Measurements from ENCODE around the gene ETS1. TPM values are rescaled to one million over a fixed set of nuclear protein-coding genes. Genes with fewer than 3 reads are reported as not detected.
A peak's percentile ranks its signal among the peaks of the same experiment; 100 is the strongest.

The ETS1 gene
- total RNA-seq, 1 experiment from 2014 or later = 3.8 TPM

- no peak for DNase-seq (ENCODE audit: low spot score)
Measured at GRCh38 chr11:128482512-128483191, 104.7 kb downstream of the ETS1 start.

GRCh38 chr11:128482092-128482491 is 105.3 kb downstream of the ETS1 start:
- no peak for DNase-seq (ENCODE audit: low spot score)

DNA sequence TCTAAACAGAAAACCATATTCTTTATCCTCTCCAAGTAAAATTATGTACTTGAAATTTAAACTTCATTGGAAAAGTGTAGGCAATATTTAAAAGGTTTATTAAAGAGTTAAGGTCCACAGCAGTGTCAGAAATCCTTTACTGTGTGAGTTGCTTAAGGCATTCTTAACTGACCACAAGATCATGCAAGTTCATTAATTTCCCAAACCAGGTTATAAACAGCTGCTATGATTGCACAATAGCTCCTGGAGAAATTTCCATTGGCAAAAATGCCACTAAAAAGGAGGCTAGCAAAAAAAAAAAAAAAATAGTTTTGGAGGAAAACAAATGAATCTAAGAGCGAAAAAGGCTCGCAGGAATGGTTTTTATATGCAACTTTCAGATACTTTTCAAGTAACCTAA is 106.2 kb downstream of the ETS1 start:
- DNase-seq (ENCODE audit: low spot score) = no peak

DNA sequence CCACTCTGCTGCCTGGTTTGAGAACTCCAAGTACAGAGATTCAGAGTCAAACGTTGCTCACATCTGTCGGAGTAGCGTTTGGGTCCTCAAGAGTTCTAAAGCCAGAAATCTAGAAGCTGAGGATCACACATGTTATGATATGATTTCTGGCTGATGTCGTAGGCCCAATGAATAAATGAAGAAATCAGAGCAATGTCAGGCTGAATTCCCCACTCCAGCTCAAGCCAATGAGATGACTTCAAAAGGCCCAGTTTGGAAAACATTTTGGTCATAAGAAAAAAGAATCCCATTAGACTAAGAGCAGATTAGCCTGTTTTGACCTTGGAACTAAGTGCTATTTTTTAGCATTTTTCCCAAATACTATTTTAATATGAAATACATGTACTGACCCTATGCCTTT is 106.7 kb downstream of the ETS1 start:
- DNase-seq (ENCODE audit: low spot score) = no peak

GRCh38 chr11:128480066-128480465 is 107.3 kb downstream of the ETS1 start:
- no peak for DNase-seq (ENCODE audit: low spot score)

- no peak for DNase-seq (ENCODE audit: low spot score)
Measured at GRCh38 chr11:128479144-128479543, 108.2 kb downstream of the ETS1 start.

DNA sequence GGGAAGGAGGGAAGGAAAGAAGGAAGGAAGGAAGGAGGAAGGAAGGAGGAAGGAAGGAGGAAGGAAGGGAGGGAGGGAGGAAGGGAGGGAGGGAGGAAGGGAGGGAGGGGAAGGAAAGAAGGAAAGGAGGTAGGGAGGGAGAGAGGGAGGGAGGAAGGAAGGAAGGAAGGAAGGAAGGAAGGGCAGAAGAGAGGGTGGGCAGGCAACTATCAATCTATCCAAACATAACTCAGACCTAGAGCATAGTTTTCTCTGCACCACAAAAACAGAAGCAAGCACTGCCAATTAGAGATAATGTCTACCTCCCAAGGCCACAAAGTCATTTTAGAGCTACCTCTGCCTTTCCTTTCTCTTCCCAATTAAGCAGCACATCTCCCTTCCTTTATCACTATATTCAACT is 109.1 kb downstream of the ETS1 start:
- no peak for DNase-seq (ENCODE audit: low spot score)

GRCh38 chr11:128477811-128478210 is 109.5 kb downstream of the ETS1 start:
- no peak for DNase-seq (ENCODE audit: low spot score)

GRCh38 chr11:128477278-128477677 is 110.1 kb downstream of the ETS1 start:
- no peak for DNase-seq (ENCODE audit: low spot score)

DNA sequence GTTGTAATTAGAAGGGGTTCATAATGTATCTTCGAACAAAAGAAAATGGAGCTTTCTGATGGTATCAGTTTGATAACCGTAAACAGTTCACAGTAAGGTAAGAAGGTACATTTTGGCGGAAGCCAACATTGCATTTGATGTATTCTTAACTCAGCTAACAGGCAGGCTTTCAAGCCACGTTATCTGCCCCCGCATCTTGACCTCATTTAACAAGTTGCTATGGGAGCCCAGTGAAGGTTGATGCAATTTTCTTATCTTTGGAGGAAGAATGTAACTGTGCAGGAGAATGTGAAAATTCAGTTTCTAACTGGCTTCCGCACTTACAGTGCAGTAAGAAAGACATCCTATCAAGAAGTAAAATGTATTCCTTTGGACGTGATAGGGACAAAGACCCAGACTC is 110.6 kb downstream of the ETS1 start:
- DNase-seq (ENCODE audit: low spot score) = no peak

DNA sequence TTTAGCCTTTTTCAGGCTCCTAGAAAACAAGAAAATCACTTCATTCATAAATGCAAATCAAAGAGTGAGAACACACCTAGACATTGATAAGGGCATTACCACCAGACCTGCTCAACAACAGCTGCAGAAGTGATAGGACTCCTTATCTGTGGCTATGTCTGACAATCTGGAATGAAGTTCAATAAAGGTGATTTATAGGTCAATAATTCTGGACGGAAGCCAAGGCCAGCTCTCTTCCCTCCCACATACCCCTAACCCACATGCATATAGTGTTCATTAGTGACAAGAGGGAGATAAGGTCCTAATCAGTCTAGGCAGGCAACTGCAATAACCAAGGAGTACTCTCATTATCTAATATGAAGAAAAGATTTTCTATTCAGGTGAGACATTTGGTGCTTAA is 111.3 kb downstream of the ETS1 start:
- peak; percentile 33 for DNase-seq (ENCODE audit: low spot score)

- DNase-seq (ENCODE audit: low spot score) = peak; percentile 21
Measured at GRCh38 chr11:128474036-128474874, 113.1 kb downstream of the ETS1 start.

DNA sequence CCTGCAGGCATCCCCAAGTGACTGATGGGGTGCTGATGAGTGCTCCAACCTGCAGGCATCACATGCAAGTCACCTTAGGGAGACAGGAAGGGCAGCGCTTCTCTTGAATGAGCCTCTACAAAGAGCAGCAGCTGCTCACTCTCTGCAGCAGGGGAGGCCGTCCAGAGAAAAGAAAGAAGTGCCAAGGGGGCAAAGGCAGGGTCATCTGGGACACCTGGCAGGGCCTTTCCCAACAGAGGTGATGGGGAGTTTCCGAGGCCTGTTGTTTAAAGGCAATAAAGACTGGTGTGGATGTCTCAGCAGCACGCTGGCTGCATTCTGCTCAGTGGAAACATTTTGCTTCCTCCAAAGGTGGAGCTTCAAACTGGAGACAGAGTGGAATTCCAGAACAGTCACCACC is 113.7 kb downstream of the ETS1 start:
- peak; percentile 85 for DNase-seq (ENCODE audit: low spot score)

DNA sequence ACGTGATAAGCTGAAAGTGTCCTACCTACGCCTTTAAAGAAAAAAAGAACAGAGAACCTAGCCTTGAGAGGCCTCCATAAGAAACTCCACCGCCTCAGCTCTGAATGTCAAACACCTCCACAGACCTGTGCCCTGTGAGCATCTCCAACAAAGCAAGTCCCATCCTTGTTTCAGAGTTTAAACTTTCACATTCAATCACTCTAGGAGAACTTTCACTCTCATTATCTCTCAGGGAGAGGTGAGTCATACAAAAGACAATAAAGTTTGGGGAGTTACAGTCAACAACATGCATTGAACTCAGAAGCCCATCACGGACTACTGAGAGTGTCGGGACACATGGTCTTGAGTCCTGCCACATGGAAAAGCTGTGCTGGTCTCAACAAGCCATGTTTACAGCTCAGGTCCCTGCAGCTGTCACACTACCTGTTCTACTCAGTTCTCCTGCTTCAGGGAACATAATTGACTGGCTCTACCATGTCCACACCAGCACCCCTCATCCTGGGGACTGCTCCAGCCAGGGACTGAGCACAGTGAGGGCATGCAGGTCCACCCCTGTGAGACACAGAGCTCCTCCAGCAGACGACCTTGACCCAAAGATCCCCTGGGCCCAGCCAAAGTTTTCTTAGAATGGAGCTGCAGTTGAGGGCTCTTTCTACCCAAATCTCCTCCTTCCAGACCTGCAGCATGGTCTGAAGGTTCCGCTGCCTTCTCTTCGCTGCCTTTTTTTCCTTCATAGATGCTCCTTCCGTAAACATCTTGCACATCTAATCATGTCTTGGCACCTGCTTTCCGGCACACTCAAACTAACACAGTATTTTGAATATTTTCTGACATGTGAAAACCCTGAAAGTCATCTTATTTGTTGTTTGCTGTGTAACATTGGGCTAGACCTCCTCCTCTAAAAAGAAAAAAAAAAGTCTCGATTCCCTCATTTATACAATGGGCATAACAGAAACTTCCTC is 114.9 kb downstream of the ETS1 start:
- DNase-seq (ENCODE audit: low spot score) = peak; percentile 73

DNA sequence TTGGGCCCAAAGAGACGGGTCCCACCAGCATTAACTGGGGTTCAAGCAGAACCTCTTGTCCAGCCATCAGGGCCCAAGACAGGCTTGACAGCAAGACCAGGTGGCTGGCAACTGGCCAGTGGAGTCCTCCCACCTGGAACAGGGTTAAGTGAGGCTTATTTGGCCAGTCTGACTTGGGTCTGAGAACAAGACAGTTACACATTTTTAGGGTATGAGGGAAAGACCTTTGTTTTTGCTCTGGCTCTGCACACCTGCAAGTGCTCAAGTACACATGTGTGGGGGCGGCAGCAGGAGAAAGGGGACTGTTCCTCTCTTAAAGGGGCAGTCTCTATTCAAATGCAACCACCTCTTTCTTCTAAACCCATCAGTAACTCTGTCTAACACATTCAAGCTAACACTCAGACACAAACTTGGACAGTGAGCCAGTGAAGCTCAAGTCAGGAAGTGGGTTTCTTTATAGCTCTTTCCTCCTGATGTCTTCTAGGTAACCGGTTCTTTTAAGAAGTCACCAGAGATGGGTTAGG is 116.2 kb downstream of the ETS1 start:
- no peak for DNase-seq (ENCODE audit: low spot score)

DNA sequence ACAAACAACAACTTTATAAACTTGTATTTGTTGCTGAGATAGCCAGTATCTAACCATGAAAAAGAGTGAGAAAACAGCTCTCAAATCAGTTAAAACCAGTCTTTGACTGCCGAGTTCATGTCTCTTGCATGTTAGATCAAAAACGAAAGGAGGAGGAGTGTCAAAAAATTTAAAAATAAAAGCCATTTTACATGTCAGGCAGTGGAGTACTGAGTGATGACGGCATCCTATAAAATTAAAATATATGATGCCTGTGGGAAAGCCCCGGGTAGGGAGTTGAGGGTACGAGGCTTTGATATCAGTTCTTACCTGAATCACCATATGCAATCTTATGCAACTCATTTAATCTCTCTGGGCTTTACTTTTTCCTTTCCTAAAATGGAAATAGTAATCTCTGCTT is 117.3 kb downstream of the ETS1 start:
- no peak for DNase-seq (ENCODE audit: low spot score)

DNA sequence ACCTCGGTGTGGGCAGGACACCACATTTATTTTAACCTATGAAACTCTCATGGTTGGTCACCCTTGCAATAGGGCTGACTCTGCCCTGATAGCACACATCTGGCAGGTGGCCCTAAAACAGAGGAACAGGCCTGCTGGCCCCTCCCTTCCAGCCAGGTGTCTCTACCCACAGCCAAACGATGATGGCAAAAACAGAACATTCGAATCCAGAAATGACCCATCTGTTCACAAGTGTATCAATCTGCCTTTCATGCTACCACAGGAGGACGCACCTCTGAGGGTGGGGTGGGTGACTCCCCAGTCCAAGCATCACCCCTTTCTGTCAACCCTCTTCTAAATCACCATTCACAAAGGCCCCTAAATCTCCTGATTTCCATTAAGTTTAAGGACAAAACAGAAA is 118.1 kb downstream of the ETS1 start:
- DNase-seq (ENCODE audit: low spot score) = no peak

- DNase-seq (ENCODE audit: low spot score) = no peak
Measured at GRCh38 chr11:128468111-128468510, 119.2 kb downstream of the ETS1 start.

GRCh38 chr11:128467610-128468041 is 119.7 kb downstream of the ETS1 start:
- peak; percentile 57 for DNase-seq (ENCODE audit: low spot score)

GRCh38 chr11:128467041-128467440 is 120.3 kb downstream of the ETS1 start:
- no peak for DNase-seq (ENCODE audit: low spot score)

DNA sequence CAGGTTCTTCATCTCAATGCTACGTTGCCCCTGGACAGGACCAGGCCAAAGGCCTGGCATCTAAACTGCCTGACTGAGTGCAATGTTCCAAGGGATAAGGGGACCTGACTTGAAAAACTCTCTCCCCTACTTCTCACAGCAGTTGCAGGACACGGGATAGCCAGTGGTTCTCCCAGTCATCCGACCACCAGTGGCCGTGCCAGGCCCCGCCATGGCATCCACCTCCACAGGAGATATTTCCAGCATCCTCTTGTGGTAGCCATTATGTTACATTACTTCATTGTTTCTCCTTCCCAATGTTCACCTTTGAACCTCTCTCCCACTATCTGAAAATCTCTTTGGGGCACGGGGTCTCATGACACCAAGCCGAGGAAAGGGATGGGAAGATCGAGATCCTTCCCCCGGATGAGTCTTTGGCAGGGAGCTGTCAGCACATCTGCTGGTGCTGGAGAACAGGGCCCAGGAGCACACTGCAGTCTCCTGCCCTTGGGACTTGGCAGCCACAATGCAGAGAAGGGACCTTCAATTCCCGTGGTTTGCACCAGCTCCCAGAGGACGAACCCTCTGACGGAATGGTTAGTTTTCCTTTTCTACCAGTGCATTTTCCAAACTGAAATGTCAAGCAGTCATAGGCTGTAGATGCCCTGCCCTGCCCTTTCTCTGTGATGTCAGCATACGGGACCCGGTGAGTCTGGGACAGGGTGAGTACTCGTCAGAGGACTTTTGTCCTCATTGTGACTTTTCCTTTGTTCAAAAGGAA is 121.2 kb downstream of the ETS1 start:
- DNase-seq (ENCODE audit: low spot score) = no peak

All from HT-29 (cell line).